GM12864 (cell line): ENCODE measurements around the gene MMEL1.

ENCODE experiments used
- DNase-seq: peaks from one replicate; pipeline ENCODE4 v3.0.0-alpha.2; 2011; ENCODE audit warnings: low read depth
- H3K4me3 ChIP-seq: 2 replicates; pipeline ENCODE4 v1.5.1; 2011; ENCODE audit warnings: mild to moderate bottlenecking, low read depth, low read length, control low read depth
- CTCF ChIP-seq: IDR thresholded peaks from 2 replicates; pipeline ENCODE4 v1.5.1; 2011; ENCODE audit warnings: low read depth, mild to moderate bottlenecking, moderate library complexity, low read length, control low read depth, inconsistent platforms; ENCODE audit errors: missing control alignments

Gene MMEL1

DNA sequence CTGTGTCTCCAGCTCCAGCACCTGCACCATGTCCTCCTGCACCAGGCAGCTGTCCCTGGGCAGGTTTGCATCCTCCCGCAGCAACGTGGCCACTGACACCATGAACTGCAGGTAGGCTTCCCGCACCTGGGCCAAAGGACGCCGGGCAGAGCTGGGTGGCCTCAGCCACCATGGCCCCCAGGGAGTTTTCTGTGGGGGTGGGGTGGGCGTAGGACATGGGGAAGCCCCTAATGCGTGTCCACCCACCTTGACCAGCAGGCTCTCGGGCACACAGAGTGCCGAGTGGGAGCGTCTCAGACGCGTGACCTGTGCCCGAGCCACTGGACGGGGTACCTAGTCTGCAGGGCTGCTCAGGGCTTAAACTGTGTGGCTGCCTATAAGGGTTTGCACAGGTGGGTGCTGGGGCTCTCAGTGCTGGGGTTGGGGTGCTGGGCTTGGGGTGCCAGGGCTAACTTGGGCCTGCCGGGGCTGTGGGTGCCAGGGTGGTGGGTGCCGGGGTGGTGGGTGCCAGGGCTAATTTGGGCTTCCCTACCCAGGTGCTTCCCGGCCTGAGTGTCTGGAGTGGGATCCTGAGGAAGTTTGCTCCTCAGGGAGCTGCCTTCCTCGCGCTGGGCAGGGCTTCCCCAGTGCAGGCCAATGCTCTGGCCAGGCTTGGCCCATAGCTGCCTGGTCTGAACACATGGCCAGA is 28.5 kb downstream of the MMEL1 start:
- H3K4me3 ChIP-seq, result no peak overlapping the region
- no peak for DNase-seq
- no peak for TF ChIP-seq CTCF

DNA sequence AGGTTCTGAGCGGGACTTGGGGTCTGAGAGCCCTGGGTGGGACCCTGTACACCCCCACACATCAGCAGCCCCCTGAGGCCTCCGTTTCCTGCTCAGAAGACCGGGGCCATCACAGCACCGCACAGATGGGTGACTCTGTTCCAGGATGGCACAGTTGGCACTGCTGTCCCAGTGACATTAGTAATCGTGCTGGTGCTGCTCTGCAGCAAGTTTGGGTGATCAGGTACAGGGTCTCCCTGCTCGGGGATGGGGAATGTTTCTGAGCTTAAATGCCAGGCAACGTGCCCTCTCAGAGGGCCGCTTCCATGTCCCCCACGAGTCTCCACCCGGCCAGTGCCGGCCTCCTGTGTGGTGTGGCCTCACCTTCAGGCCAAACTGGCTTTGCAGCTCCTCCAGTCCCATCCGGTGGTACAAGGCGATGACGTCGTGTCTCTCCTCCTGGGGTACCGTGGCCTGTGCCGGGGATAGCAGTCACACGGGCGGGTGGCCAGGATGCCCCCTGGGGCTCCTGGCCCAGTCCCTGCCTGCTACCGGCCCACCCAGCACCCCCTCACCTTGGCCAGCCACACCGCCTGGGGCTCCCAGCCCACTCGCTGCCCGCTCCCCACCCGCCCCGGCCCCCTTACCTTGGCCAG is 29.2 kb downstream of the MMEL1 start:
- no peak for TF ChIP-seq CTCF
- DNase-seq, result no peak

GRCh38 chr1:2602866-2603520 is 29.8 kb downstream of the MMEL1 start:
- H3K4me3 ChIP-seq, result no peak overlapping the region
- no peak for TF ChIP-seq CTCF
- DNase-seq, result no peak

More for the DNA sequence above, 29.2 kb downstream of the MMEL1 start:
- no peak overlapping the region for H3K4me3 ChIP-seq

DNA sequence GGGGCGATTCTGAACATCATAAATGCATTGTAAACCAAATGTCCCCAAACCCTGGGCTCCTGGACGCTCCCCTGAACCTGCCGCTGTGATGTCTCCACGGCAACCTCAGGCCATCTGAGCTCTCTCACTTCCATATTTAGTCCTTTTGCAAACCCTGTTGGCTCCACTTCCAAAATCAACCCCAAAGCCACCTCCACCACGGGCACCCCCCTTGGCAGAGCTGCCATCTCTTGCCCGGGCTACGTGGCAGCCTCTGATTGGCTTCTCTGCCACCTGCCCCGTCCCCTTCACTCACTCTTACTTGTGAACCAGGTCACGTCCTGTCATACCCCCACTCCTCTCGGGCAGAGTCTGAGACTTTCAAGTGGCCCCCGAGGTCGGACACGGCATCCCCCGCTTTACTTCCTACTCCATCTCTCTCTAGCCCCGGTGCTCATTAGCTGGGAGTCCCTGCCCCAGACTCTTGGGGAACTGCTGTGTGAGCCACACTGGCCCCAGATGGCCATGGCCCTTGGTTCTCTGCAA is 30.4 kb downstream of the MMEL1 start:
- no peak for TF ChIP-seq CTCF
- no peak overlapping the region for H3K4me3 ChIP-seq
- no peak for DNase-seq

DNA sequence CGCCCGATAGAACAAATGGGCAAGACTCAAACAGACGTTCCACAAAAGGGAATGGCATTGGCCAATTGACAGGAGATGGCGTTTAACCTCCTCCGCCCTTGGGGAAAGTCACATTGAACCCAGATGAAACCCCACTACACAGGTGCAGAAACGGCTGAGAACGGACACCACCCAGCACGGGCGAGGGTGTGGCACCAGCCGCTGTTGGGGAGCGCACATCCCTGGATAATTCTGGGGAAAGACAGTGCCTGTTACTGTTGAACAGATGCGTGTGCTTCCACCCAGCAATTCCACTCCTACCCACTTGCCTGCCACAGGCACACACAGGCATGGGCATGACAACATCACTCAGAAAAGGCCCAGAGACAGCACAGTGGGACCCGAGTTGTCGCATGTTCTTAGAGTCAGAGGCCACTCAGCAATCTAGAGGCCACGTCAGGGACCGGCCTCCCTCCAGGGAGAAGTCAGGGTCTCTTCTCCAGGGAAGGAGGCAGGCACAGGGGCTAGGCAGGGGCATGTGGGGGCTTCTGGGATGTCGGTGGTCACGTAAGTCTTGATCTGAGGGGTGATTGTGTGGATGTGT is 31.0 kb downstream of the MMEL1 start:
- no peak overlapping the region for H3K4me3 ChIP-seq
- no peak for DNase-seq
- TF ChIP-seq CTCF, result no peak

DNA sequence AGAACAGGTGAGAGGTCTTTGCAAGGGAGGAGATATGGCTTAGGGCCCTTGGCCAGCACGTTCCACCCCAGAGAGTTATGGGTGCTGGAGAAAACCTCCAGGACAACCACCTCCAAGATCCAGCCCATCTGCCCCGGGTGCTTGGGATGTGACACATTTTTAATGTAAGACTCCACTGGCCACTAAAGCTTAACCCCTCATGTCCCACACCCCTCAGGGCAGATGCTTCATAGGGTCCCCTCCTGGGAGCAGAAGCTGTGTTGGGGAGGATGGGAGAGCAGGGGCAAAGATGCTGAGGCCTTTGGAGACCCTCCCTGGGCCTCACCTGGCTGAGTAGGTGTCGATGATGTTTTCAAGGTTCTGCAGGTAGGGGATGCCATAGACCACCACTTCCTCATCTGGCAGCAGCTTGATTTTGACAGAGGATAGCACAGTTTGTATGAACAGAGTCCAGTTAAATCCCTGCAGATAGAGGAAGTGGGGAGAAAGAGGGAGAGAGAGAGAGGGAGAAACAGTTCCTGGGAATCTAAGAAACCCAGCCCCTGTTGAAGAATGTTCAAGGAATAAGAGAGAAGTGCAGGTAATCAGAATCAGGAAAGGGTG is 34.4 kb downstream of the MMEL1 start:
- peak; percentile 23 for TF ChIP-seq CTCF
- DNase-seq, result no peak
- no peak overlapping the region for H3K4me3 ChIP-seq
